Kidney glomerular epithelial cell (primary cell): ENCODE measurements around the gene TATDN2.
"Not testable (repeated sequence)": the region's sequence is repeated elsewhere in the genome, so short reads cannot be mapped to it uniquely, and the experiment has no call there.

Experiments used
- DNase-seq: peaks from one replicate; lab custom pipeline; 2025; lab: John Stamatoyannopoulos, UW

Gene TATDN2

GRCh38 chr3:10292505-10293419 lies 44.5 kb downstream of the TATDN2 start, which contains the start of gene GHRL:
Gene GHRL (minus strand): TSS chr3:10292947. CDS start chr3:10290180, 2,767 bp downstream.
- DNase-seq: no peak

- no peak for DNase-seq
Measured at GRCh38 chr3:10294030-10294586, 45.8 kb downstream of the TATDN2 start.

DNA sequence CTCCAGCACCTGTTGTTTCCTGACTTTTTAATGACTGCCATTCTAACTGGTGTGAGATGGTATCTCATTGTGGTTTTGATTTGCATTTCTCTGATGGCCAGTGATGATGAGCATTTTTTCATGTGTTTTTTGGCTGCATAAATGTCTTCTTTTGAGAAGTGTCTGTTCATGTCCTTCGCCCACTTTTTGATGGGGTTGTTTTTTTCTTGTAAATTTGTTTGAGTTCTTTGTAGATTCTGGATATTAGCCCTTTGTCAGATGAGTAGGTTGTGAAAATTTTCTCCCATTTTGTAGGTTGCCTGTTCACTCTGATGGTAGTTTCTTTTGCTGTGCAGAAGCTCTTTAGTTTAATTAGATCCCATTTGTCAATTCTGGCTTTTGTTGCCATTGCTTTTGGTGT lies 49.8 kb downstream of the TATDN2 start:
- not testable (repeated sequence) for DNase-seq

GRCh38 chr3:10299175-10299574 lies 50.9 kb downstream of the TATDN2 start:
- peak; percentile 3 for DNase-seq

DNA sequence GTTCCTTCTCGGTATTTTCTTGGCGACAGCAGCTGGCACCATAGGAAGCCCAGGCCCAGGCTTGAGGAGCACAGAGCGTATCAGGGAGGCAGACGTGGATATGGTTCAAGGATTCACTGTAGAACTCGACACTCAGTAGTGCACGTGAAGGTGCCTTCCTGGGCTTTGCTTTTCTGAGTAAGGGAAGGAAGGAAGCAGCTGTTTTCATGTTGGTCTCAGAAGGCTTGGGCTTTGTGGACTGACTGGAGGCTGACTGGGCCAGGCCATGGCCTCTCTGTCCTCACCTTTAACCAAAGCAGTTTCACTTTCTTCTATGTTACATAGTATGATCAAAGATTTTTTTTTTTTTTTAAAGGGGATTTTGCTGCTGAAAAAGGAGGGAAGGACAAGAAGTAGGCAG lies 51.4 kb downstream of the TATDN2 start:
- DNase-seq: no peak

- DNase-seq: no peak
Measured at GRCh38 chr3:10300087-10300486, 51.8 kb downstream of the TATDN2 start.

- no peak for DNase-seq
Measured at GRCh38 chr3:10303105-10303504, 54.8 kb downstream of the TATDN2 start.

DNA sequence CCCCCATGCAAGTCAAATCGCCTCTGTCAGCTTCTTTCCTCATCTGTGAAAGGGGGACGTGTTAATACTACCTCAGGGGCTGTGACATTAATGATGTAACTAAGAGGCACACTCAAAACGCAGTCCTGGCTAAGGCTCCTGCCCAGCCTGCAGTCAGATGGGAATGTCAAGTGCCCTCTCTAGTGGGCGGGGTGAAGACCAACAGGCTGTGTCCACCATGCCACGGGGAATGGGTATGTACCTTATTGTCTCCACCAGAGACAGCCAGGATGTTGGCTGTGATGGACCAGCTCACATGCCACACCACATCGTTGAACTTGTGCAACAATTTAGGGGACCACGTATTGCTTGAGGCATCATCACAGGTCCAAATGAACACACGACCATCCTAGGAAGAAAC lies 55.5 kb downstream of the TATDN2 start:
- no peak for DNase-seq

DNA sequence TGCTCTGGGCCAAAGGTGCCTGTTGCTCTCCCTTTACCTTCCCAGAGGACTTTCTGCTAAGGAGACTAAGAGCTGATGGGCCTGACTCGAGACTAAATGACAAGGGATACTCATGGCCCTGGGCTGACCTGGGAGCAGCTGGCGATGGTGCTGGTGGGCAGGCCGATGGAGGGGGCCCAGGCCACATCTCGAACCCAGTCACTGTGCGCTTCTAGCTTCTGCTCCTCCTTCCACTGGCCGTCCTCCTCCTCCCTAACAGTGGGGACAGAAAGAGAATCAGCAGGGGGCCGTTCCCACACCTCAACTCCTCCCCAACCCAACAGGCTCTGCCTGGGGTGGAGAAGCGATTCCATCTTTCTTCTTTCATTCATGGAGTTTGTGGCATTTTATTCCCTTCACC lies 56.6 kb downstream of the TATDN2 start:
- DNase-seq: no peak

- DNase-seq: no peak
Measured at GRCh38 chr3:10305331-10305902, 57.2 kb downstream of the TATDN2 start.

GRCh38 chr3:10306156-10306555 lies 57.9 kb downstream of the TATDN2 start:
- DNase-seq: no peak

DNA sequence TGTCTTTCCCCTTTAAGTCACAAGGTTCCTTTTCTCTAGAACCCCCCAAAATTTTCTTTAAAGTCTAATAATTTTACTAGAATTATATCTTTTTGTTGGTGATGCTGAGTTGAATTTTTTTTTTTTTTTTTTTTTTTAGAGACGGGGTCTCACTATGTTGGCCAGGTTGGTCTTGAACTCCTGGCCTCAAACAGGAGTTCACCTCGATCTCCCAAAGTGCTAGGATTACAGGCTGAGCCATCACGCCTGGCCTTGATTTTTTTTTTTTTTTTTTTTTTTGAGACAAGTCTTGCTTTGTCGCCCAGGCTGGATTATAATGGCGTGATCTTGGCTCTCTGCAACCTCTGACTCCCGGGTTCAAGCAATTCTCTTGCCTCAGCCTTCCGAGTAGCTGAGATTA lies 60.4 kb downstream of the TATDN2 start:
- DNase-seq: no peak

DNA sequence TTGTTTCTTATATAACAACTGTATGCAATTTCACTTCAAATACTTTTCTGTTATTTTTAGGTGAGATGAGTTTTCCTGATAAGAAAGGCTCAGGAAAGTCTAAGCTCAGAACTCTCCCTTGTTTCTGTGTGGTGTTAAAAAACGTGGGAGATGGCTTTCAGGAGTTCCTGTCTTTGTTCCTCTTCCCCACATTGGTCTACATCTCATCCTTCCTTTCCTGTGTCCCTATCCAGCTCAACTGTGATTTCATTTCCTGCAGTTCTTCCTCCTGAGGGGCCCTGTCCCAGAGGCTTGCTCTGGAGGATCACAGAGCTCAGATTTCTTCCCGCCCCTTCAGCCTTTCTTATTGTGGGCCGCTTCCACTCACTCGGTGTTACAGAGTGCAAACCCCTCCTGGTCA lies 61.5 kb downstream of the TATDN2 start:
- DNase-seq: no peak

GRCh38 chr3:10310578-10310977 lies 62.3 kb downstream of the TATDN2 start:
- no peak for DNase-seq

DNA sequence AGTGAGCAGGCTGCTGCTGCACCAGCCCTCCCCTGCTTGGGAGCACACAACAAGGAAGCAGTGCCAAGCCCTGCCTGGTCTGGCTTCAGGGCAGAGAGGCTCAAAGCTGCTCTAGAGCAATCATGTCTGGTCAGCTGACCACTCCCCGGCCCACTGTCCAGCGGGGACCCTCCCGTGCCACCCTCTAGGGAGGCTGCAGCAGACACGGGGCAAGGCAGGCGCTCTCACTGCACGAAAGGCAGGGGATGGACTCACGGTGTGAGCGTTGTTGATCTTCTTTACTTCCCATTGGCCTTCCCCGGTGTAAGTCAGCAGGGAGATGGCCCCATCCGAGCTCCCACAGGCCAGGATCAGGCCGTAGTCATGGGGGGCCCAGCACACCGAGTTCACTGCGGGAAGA lies 63.5 kb downstream of the TATDN2 start:
- no peak for DNase-seq

- no peak for DNase-seq
Measured at GRCh38 chr3:10312391-10312790, 64.1 kb downstream of the TATDN2 start.

GRCh38 chr3:10312861-10313260 lies 64.6 kb downstream of the TATDN2 start:
- no peak for DNase-seq

DNA sequence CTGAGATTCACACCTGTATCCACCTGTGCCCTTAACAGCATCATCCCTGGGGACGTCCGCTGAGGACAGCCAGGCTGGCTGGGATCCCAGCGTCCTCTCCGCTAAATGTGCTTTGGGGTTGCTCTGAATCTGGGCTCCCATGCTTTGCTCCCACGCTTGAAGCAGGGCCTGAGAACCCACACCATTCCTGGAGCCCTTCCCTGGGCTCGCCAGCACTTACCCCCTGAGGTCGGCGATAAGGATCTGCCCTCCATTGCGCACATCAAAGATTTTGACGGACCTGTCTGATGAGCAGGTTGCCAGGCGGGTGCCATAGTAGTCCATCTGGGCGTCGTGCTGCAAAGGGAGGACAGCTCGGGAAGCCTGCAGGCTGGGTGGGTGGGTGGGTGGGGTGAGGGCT lies 66.8 kb downstream of the TATDN2 start:
- DNase-seq: no peak

- DNase-seq: no peak
Measured at GRCh38 chr3:10315771-10316344, 67.6 kb downstream of the TATDN2 start.

GRCh38 chr3:10317311-10317960 lies 69.2 kb downstream of the TATDN2 start:
- DNase-seq: no peak

- DNase-seq: no peak
Measured at GRCh38 chr3:10317961-10318350, 69.7 kb downstream of the TATDN2 start.

DNA sequence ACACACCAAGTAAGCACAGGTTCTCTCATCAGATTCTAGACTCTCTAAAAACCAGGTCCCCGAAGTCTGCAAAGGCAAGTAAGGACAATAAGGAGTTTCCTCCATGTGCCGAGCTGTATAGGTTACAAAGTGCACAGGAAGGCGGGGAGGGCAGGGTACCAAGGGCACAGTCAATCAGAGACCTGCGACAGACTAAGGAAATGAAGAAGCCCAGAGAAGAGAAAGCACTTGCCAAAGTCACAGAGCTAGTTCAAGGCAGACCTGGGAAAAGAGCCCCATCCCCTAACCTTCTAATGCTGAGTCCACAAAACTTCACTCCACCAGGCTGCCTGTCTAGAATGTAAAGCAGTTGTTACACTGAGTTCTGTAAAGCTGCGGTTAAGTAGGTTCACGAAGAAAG lies 71.0 kb downstream of the TATDN2 start:
- DNase-seq: no peak
